Fibroblast of the aortic adventitia (primary cell): ENCODE data around the gene FAM25G. TPM values are rescaled to one million over a fixed set of nuclear protein-coding genes. Genes with fewer than 3 reads are reported as not detected.

Experiments
- DNase-seq: peaks from one replicate; pipeline ENCODE4 v3.0.0-alpha.2; 2010; ENCODE audit warnings: low read depth
- H3K4me3 ChIP-seq: 2 replicates; pipeline ENCODE4 v1.5.1; 2011; ENCODE audit warnings: low read depth, mild to moderate bottlenecking, control low read depth, low read length, moderate library complexity
- CTCF ChIP-seq: IDR thresholded peaks from 2 replicates; pipeline ENCODE4 v1.5.1; 2011; ENCODE audit warnings: mild to moderate bottlenecking, low read length, control low read depth, inconsistent platforms; ENCODE audit not compliant: insufficient read depth
- total RNA-seq: library from RNA; depleted of rRNA; stranded (reverse); fragments of >200 nt; gene quantifications from 2 replicates; pipeline ENCODE4 v1.2.3, GENCODE V29; 2012; ENCODE audit warnings: low replicate concordance

Gene FAM25G
- total RNA-seq, 1 donor = not detected

GRCh38 chr10:47452495-47453140, 38.9 kb downstream of the FAM25G start:
- no peak overlapping the region for H3K4me3 ChIP-seq
- TF ChIP-seq CTCF = no peak

GRCh38 chr10:47451998-47452494, 39.5 kb downstream of the FAM25G start:
- no peak for DNase-seq
- no peak overlapping the region for H3K4me3 ChIP-seq
- no peak for TF ChIP-seq CTCF

More at GRCh38 chr10:47452495-47453140, 38.9 kb downstream of the FAM25G start:
- DNase-seq = no peak

GRCh38 chr10:47451273-47451997, 40.1 kb downstream of the FAM25G start:
- no peak overlapping the region for H3K4me3 ChIP-seq
- TF ChIP-seq CTCF = no peak
- no peak for DNase-seq

- DNase-seq = no peak
- TF ChIP-seq CTCF = no peak
- H3K4me3 ChIP-seq = no peak overlapping the region
Measured at GRCh38 chr10:47450442-47450841, 41.1 kb downstream of the FAM25G start.

- H3K4me3 ChIP-seq = no peak overlapping the region
- no peak for DNase-seq
- TF ChIP-seq CTCF = no peak
Measured at GRCh38 chr10:47449979-47450378, 41.5 kb downstream of the FAM25G start.

- TF ChIP-seq CTCF = no peak
- H3K4me3 ChIP-seq = no peak overlapping the region
- no peak for DNase-seq
Measured at GRCh38 chr10:47449102-47449978, 42.2 kb downstream of the FAM25G start.
